Adipocyte (in vitro differentiated cells): ENCODE data around the gene TP73.

Source experiments
- DNase-seq: peaks from one replicate; pipeline ENCODE4 v3.0.0-alpha.2; 2015; ENCODE audit warnings: low read depth
- H3K27me3 ChIP-seq: replicated peaks from 2 replicates; pipeline ENCODE4 v1.7.0; 2013; ENCODE audit warnings: mild to moderate bottlenecking, low read length, moderate library complexity; ENCODE audit not compliant: control insufficient read depth, insufficient read depth
- H3K36me3 ChIP-seq: 2 replicates; pipeline ENCODE4 v1.7.0; 2013; ENCODE audit warnings: low read length, mild to moderate bottlenecking, moderate library complexity; ENCODE audit not compliant: control insufficient read depth, insufficient read depth, severe bottlenecking
- H3K4me1 ChIP-seq: 2 replicates; pipeline ENCODE4 v1.7.0; 2013; ENCODE audit warnings: mild to moderate bottlenecking, low read length, moderate library complexity; ENCODE audit not compliant: control insufficient read depth, insufficient read depth
- H3K4me3 ChIP-seq: 2 replicates; pipeline ENCODE4 v1.7.0; 2013; ENCODE audit warnings: mild to moderate bottlenecking, low read length, moderate library complexity
- H3K9ac ChIP-seq: 2 replicates; pipeline ENCODE4 v1.7.0; 2013; ENCODE audit warnings: mild to moderate bottlenecking, low read length, moderate library complexity
- H3K9me3 ChIP-seq: 2 replicates; pipeline ENCODE4 v1.7.0; 2013; ENCODE audit warnings: mild to moderate bottlenecking, low read length, moderate library complexity; ENCODE audit not compliant: control insufficient read depth

TP73 gene

GRCh38 chr1:3778590-3779264, 126.4 kb downstream of the TP73 start:
- no peak for DNase-seq
- Histone ChIP-seq H3K36me3 (peaks cover 49% of the 10 kb centered on the region), H3K27me3 (no peaks in the 10 kb centered on the region), H3K4me1 (peaks cover 5% of the 10 kb centered on the region), H3K4me3 (no peak overlapping the region), H3K9ac (no peak overlapping the region), H3K9me3 (no peaks in the 10 kb centered on the region)

- H3K4me1 ChIP-seq: peaks cover 5% of the 10 kb centered on the region
- H3K27me3 ChIP-seq: no peaks in the 10 kb centered on the region
- no peak overlapping the region for H3K4me3 ChIP-seq
- peaks cover 55% of the 10 kb centered on the region for H3K36me3 ChIP-seq
- no peak overlapping the region for H3K9ac ChIP-seq
- no peaks in the 10 kb centered on the region for H3K9me3 ChIP-seq
- DNase-seq: no peak
Measured at GRCh38 chr1:3779265-3779911, 127.1 kb downstream of the TP73 start.

DNA sequence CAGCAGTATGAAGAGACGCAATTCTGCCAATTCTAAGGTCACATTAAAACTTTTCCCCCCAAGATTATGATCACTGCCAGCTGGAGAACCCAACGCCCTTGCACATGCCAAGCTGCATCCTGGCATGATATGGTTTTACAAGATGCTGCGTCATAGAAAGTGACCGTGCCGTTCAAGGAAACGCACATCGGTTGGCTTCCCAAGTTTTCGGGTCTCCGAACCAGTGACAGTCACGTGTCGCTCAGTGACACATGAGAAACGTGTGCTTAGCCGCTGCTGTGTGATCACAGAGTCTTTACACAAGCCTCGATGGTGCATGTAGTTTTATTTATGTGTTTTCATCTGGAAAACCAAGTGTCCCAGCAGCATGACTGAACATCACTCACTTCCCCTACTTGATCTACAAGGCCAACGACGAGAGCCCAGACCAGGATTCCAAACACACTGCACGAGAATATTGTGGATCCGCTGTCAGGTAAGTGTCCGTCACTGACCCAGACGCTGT, 127.6 kb downstream of the TP73 start:
- no peak overlapping the region for H3K4me3 ChIP-seq
- no peaks in the 10 kb centered on the region for H3K27me3 ChIP-seq
- H3K9me3 ChIP-seq: no peaks in the 10 kb centered on the region
- H3K9ac ChIP-seq: no peak overlapping the region
- DNase-seq: no peak
- peaks cover 4% of the 10 kb centered on the region for H3K4me1 ChIP-seq
- peaks cover 61% of the 10 kb centered on the region for H3K36me3 ChIP-seq

- DNase-seq: no peak
- Histone ChIP-seq H3K9me3 (no peaks in the 10 kb centered on the region), H3K36me3 (peaks cover 70% of the 10 kb centered on the region)
Measured at GRCh38 chr1:3780901-3781300, 128.6 kb downstream of the TP73 start.

GRCh38 chr1:3783651-3784474, 131.5 kb downstream of the TP73 start:
- Histone ChIP-seq H3K9ac (no peak overlapping the region), H3K27me3 (no peaks in the 10 kb centered on the region), H3K36me3 (peaks cover 98% of the 10 kb centered on the region), H3K9me3 (no peaks in the 10 kb centered on the region), H3K4me1 (no peaks in the 10 kb centered on the region), H3K4me3 (no peak overlapping the region)
- DNase-seq: no peak

More at GRCh38 chr1:3780901-3781300, 128.6 kb downstream of the TP73 start:
- H3K4me1 ChIP-seq: no peaks in the 10 kb centered on the region
- no peak overlapping the region for H3K9ac ChIP-seq
- no peak overlapping the region for H3K4me3 ChIP-seq
- H3K27me3 ChIP-seq: no peaks in the 10 kb centered on the region

GRCh38 chr1:3785045-3785444, 132.7 kb downstream of the TP73 start:
- no peaks in the 10 kb centered on the region for H3K4me1 ChIP-seq

DNA sequence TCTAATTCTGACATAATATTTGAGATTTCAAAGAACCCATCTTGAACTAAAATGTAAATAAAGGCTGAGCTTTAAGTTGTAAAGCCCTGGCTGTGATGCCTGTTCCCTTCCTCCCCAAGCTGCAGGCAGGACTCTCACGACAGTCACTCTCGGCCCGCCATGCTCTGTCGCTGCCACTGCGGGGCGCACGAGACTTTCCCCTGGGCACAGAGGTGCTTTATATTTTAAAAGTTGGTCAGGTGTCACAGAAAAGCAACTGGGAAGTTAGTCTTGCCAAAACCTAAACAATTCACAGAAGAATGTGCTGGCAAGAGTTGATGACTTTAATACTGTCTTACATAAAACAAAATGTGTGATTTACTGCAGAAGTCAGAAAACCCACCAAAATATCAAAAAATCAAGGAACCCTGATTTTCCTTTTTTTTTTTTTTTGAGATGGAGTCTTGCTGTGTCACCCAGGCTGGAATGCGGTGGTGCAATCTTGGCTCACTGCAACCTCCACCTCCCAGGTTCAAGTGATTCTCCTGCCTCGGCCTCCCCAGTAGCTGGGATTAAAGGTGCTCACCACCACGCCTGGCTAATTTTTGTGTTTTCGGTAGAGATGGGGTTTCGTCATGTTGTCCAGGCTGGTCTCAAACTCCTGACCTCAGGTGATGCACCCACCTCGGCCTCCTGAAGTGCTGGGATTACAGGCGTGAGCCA, 133.3 kb downstream of the TP73 start:
- Histone ChIP-seq H3K9ac (no peak overlapping the region), H3K27me3 (no peaks in the 10 kb centered on the region), H3K9me3 (no peaks in the 10 kb centered on the region), H3K36me3 (peaks cover 83% of the 10 kb centered on the region), H3K4me3 (no peak overlapping the region), H3K4me1 (no peaks in the 10 kb centered on the region)
- DNase-seq: peak; percentile 28

More at GRCh38 chr1:3785045-3785444, 132.7 kb downstream of the TP73 start:
- Histone ChIP-seq H3K4me3 (no peak overlapping the region), H3K36me3 (peaks cover 88% of the 10 kb centered on the region), H3K9me3 (no peaks in the 10 kb centered on the region), H3K9ac (no peak overlapping the region), H3K27me3 (no peaks in the 10 kb centered on the region)
- no peak for DNase-seq
